ENCODE data around the gene PSD2.

Gene PSD2

GRCh38 chr5:139884144-139884543 is 88.5 kb downstream of the PSD2 start:
- DNase-seq: no peak

- no peak for DNase-seq
These were observed 89.1 kb downstream of the PSD2 start for GRCh38 chr5:139884734-139885133.

- no peak for DNase-seq
These were observed 89.7 kb downstream of the PSD2 start for GRCh38 chr5:139885172-139885856.

DNA sequence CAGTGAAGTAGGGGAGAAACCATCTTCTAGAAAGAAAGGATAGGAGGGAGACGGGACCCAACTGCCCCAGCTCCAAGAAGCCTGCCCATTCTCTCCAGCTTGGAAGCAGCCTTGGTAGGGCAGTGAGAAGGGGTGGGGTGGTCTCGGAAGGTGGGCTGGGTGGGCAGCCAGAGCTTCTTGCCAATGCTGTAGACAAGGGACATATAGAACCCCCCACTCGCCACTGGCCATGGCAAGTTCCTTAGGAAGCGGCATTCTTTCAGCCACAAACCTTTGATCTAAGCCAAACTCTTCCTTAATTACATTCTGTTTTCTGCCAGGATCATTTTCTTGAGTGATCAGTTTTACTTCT is 90.2 kb downstream of the PSD2 start:
- DNase-seq: no peak

GRCh38 chr5:139886213-139886612 is 90.6 kb downstream of the PSD2 start:
- no peak for DNase-seq

DNA sequence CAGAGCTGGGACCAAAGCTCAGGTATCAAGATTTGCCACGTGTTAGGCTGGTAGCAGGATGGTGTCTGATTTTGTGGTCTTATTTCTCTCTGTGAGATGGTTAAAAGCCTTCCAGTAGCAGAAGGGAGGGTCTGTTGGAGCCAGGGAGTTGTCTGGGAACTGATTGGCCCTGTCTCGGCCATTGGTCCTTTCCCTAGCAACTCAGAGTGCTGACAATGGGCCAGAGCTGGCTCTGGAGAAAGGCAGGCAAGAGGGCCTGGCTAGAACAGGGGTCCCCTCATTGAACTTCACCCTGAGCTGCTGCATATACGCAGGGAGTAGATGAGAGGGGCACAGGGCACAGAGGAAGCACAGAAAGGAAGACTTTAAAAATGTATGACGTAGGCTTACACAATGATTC is 92.8 kb downstream of the PSD2 start:
- DNase-seq: no peak

GRCh38 chr5:139889410-139889809 is 93.8 kb downstream of the PSD2 start:
- DNase-seq: no peak

- no peak for DNase-seq
These were observed 98.3 kb downstream of the PSD2 start for GRCh38 chr5:139893873-139894272.

Data from NCI-H1105 treated with DMSO at 0.1 percent for 48 hours (cell line).